HG03045 (cell line): ENCODE measurements around the gene COMMD6.
A peak's percentile ranks its signal among the peaks of the same experiment; 100 is the strongest.
"Not testable (repeated sequence)": the region's sequence is repeated elsewhere in the genome, so short reads cannot be mapped to it uniquely, and the experiment has no call there.

Experiments
- ATAC-seq: cut with Tn5 transposase; IDR thresholded peaks from one replicate; pipeline ENCODE4 v1.9.1; 2021; ENCODE audit warnings: mild to moderate bottlenecking, moderate library complexity; ENCODE audit not compliant: unreplicated experiment

COMMD6 gene

GRCh38 chr13:75537401-75538365, at the start of gene COMMD6:
Gene COMMD6 (minus strand): TSS chr13:75537841. CDS start chr13:75537805, 36 bp downstream.
- peak; percentile 98 for ATAC-seq

- no peak for ATAC-seq
These were observed 47.5 kb upstream of the COMMD6 start for GRCh38 chr13:75585153-75585552.

GRCh38 chr13:75583091-75583490, 45.5 kb upstream of the COMMD6 start:
- ATAC-seq, result no peak

- no peak for ATAC-seq
These were observed 44.4 kb upstream of the COMMD6 start for GRCh38 chr13:75581874-75582640.

- ATAC-seq, result no peak
These were observed 41.9 kb upstream of the COMMD6 start for GRCh38 chr13:75579529-75579928.

- ATAC-seq, result no peak
These were observed 31.9 kb upstream of the COMMD6 start for GRCh38 chr13:75569576-75569975.

- no peak for ATAC-seq
These were observed 29.0 kb upstream of the COMMD6 start for GRCh38 chr13:75566658-75567057.

GRCh38 chr13:75558145-75558840, 20.7 kb upstream of the COMMD6 start:
- no peak for ATAC-seq

- no peak for ATAC-seq
These were observed 19.3 kb upstream of the COMMD6 start for GRCh38 chr13:75556961-75557360.

- ATAC-seq, result no peak
These were observed 18.2 kb upstream of the COMMD6 start for GRCh38 chr13:75555836-75556235.

GRCh38 chr13:75554981-75555380, 17.3 kb upstream of the COMMD6 start:
- no peak for ATAC-seq

GRCh38 chr13:75554464-75554863, 16.8 kb upstream of the COMMD6 start:
- no peak for ATAC-seq

- ATAC-seq, result peak; percentile 12
These were observed 12.5 kb upstream of the COMMD6 start for GRCh38 chr13:75550159-75550567.

- peak; percentile 97 for ATAC-seq
These were observed 11.9 kb upstream of the COMMD6 start, which contains the start of gene UCHL3 for GRCh38 chr13:75549262-75550158. Gene UCHL3 (plus strand): TSS chr13:75549791. CDS start chr13:75549821, 30 bp downstream.

GRCh38 chr13:75547917-75548316, 10.3 kb upstream of the COMMD6 start:
- ATAC-seq, result no peak

- not testable (repeated sequence) for ATAC-seq
These were observed 7.7 kb upstream of the COMMD6 start for GRCh38 chr13:75545386-75545785.

- ATAC-seq, result no peak
These were observed 7.2 kb upstream of the COMMD6 start for GRCh38 chr13:75544681-75545330.

GRCh38 chr13:75541961-75542360, 4.3 kb upstream of the COMMD6 start:
- ATAC-seq, result no peak

- no peak for ATAC-seq
These were observed 3.6 kb upstream of the COMMD6 start for GRCh38 chr13:75541287-75541686.
